HepG2 (cell line): ENCODE data around the gene GOLT1A. TPM values are rescaled to one million over a fixed set of nuclear protein-coding genes. Genes with fewer than 3 reads are reported as not detected.

Experiments used
- ATAC-seq: fragments of 200-7000 bp; cut with Tn5 transposase; 3 replicates; pipeline ENCODE4 v1.9.1; 2020; ENCODE audit warnings: mild to moderate bottlenecking, moderate library complexity
- BruUV-seq: library from RNA; stranded (reverse); fragments of 400-500 nt; replicated peaks from 2 replicates; lab custom pipeline; 2021; lab: Mats Ljungman, UMichigan
- CTCF ChIA-PET: fragments of 300-600 bp; formaldehyde crosslinking; extraction: SDS; loops from one replicate; lab custom pipeline; 2021; ENCODE audit warnings: low total read pairs, inconsistent platforms, low intra/inter-chr PET ratio; lab: Yijun Ruan, JAX
- POLR2A ChIA-PET: fragments of 350-600 bp; sonication (Branson Sonifier 250); formaldehyde crosslinking; loops from one replicate; lab custom pipeline; 2020; ENCODE audit warnings: antibody characterized with exemption, inconsistent platforms; lab: Yijun Ruan, JAX
- DNase-seq: peaks from one replicate; pipeline ENCODE4 v3.0.0-alpha.2; 2015; ENCODE audit warnings: low spot score
- FAIRE-seq: peaks from 3 replicates; lab custom pipeline; 2011; peaks lifted over from hg19 to GRCh38; lab: Jason Lieb, UNC
- H2AFZ ChIP-seq: one replicate; pipeline ENCODE4 v1.6.1; 2011; ENCODE audit warnings: low read length, inconsistent platforms
- H3K27ac ChIP-seq: fragments of 300-600 bp; 3 replicates; pipeline ENCODE4 v1.8.0; 2011; ENCODE audit warnings: mixed run types, mild to moderate bottlenecking, mixed read lengths, low read length, inconsistent platforms; ENCODE audit not compliant: insufficient read depth; ENCODE audit errors: extremely low read length
- H3K27me3 ChIP-seq, 2 experiments: fragments of 200-600 bp in 1 of 2; 2 replicates in 1 of 2; 3 replicates in 1 of 2; pipeline versions ENCODE4 v1.6.0 to v1.8.0; 2011; ENCODE audit warnings: low read length in 2 of 2, mild to moderate bottlenecking in 2 of 2, moderate library complexity in 2 of 2, inconsistent platforms in 1 of 2; ENCODE audit not compliant: insufficient read depth in 2 of 2, control insufficient read depth in 1 of 2
- H3K36me3 ChIP-seq, 2 experiments: fragments of 200-600 bp in 1 of 2; replicated peaks in 1 of 2; 2 replicates in 1 of 2; 3 replicates in 1 of 2; pipeline versions ENCODE4 v1.5.1 to v1.8.0; 2011; ENCODE audit warnings: low read length in 2 of 2, inconsistent platforms in 1 of 2; ENCODE audit not compliant: insufficient read depth in 2 of 2, control insufficient read depth in 1 of 2
- H3K4me1 ChIP-seq: 2 replicates; pipeline ENCODE4 v1.5.1; 2012; ENCODE audit warnings: low read length, inconsistent platforms; ENCODE audit not compliant: insufficient read depth
- H3K4me2 ChIP-seq: 2 replicates; pipeline ENCODE4 v1.6.0; 2011; ENCODE audit warnings: low read depth, low read length, inconsistent platforms
- H3K4me3 ChIP-seq, 3 experiments: fragments of 200-600 bp in 1 of 3; sonication (generic), shearing (Covaris generic) in 1 of 3; replicated peaks in 1 of 3; 2 replicates each; pipeline ENCODE4 v1.5.1; 2011 to 2016; ENCODE audit warnings: low read length in 3 of 3, inconsistent platforms in 2 of 3, low read depth in 2 of 3, mild to moderate bottlenecking in 2 of 3, control low read depth in 1 of 3, mixed read lengths in 1 of 3; ENCODE audit not compliant: insufficient read depth in 1 of 3
- H3K79me2 ChIP-seq: one replicate; pipeline ENCODE4 v1.6.1; 2011; ENCODE audit warnings: low read length, inconsistent platforms; ENCODE audit not compliant: insufficient read depth
- H3K9ac ChIP-seq: 2 replicates; pipeline ENCODE4 v1.6.0; 2011; ENCODE audit warnings: mild to moderate bottlenecking, low read depth, low read length, inconsistent platforms; ENCODE audit not compliant: insufficient read depth
- H3K9me3 ChIP-seq: 2 replicates; pipeline ENCODE4 v1.5.1; 2012; ENCODE audit warnings: mild to moderate bottlenecking, low read length
- H4K20me1 ChIP-seq: 2 replicates; pipeline ENCODE4 v1.6.0; 2011; ENCODE audit warnings: inconsistent platforms, mild to moderate bottlenecking, low read length, moderate library complexity; ENCODE audit not compliant: insufficient read depth
- ARID2 ChIP-seq: sonication (generic); formaldehyde crosslinking; IDR thresholded peaks from 2 replicates; pipeline ENCODE4 v1.8.1; 2022; ENCODE audit warnings: mild to moderate bottlenecking, missing genetic modification reagents, borderline replicate concordance
- ASH2L ChIP-seq: fragments of 300-600, 200-600 bp; sonication (generic); IDR thresholded peaks from 2 replicates; pipeline ENCODE4 v1.7.0; 2017; ENCODE audit warnings: low read depth, mild to moderate bottlenecking, moderate library complexity, mixed read lengths, low read length; ENCODE audit not compliant: insufficient read length
- MBD4 ChIP-seq: IDR thresholded peaks from 2 replicates; pipeline ENCODE4 v1.6.1; 2012; ENCODE audit warnings: low read length, inconsistent platforms, borderline replicate concordance
- PAF1 ChIP-seq: IDR thresholded peaks from 2 replicates; pipeline ENCODE4 v1.6.1; 2016; ENCODE audit warnings: missing genetic modification reagents, missing compliant biosample characterization
- PRPF4 ChIP-seq: fragments of 200-400 bp; formaldehyde crosslinking; IDR thresholded peaks from 2 replicates; pipeline ENCODE4 v1.6.1; 2016; ENCODE audit warnings: low read length, low read depth; ENCODE audit not compliant: poor library complexity, severe bottlenecking
- SMAD9 ChIP-seq: sonication (generic); formaldehyde crosslinking; IDR thresholded peaks from 2 replicates; pipeline ENCODE4 v1.5.1; 2020; ENCODE audit warnings: mild to moderate bottlenecking, missing genetic modification reagents
- SRSF1 ChIP-seq: fragments of 200-400 bp; formaldehyde crosslinking; optimal IDR thresholded peaks from 2 replicates; pipeline ENCODE3; 2017; ENCODE audit warnings: mild to moderate bottlenecking, low read depth, low read length, moderate library complexity
- TAF15 ChIP-seq: fragments of 200-400 bp; formaldehyde crosslinking; IDR thresholded peaks from one replicate; pipeline ENCODE4 v1.6.1; 2018; ENCODE audit warnings: mild to moderate bottlenecking, low read depth, low read length; ENCODE audit not compliant: poor library complexity, severe bottlenecking
- TCF7 ChIP-seq: sonication (generic); IDR thresholded peaks from 2 replicates; pipeline ENCODE4 v1.6.1; 2016; ENCODE audit warnings: antibody characterized with exemption, low read depth
- TOPORS ChIP-seq: sonication (generic); formaldehyde crosslinking; IDR thresholded peaks from 2 replicates; pipeline ENCODE4 v1.8.0; 2023; ENCODE audit warnings: mild to moderate bottlenecking, missing genetic modification reagents
- ZNF234 ChIP-seq: sonication (generic); formaldehyde crosslinking; conservative IDR thresholded peaks from 2 replicates; pipeline ENCODE4 v1.5.1; 2020; ENCODE audit warnings: mild to moderate bottlenecking, missing genetic modification reagents
- ZNF253 ChIP-seq: sonication (generic); formaldehyde crosslinking; IDR thresholded peaks from 2 replicates; pipeline ENCODE4 v1.8.0; 2022; ENCODE audit warnings: mild to moderate bottlenecking, missing genetic modification reagents, borderline replicate concordance
- ZNF34 ChIP-seq: sonication (generic); formaldehyde crosslinking; IDR thresholded peaks from 2 replicates; pipeline ENCODE4 v1.4.0; 2020; ENCODE audit warnings: mild to moderate bottlenecking, missing genetic modification reagents, borderline replicate concordance
- ZNF746 ChIP-seq: sonication (generic); formaldehyde crosslinking; IDR thresholded peaks from 2 replicates; pipeline ENCODE4 v1.8.0; 2022; ENCODE audit warnings: mild to moderate bottlenecking, missing genetic modification reagents
- WGBS: methylation state at CpG from one replicate; pipeline ENCODE4 v1.1.6; 2017; ENCODE audit warnings: low lambda C conversion rate; 5-methylcytosine and 5-hydroxymethylcytosine counted together
- in situ Hi-C: cut with HindIII; loops from 2 replicates; pipeline ENCODE4 v1.10.0; 2017; ENCODE audit warnings: low pct_unique_long_range_greater_than_20kb; ENCODE audit not compliant: extremely low pct_ligation_motif_present
- intact Hi-C: fragments of 100-400 bp; cut with micrococcal nuclease; formaldehyde crosslinking; loops from one replicate; pipeline ENCODE4 v1.10.0; 2022; ENCODE audit not compliant: unreplicated experiment
- polyA plus RNA-seq, 8 experiments: library from polyadenylated mRNA; depleted of rRNA in 3 of 8; stranded (reverse) in 7 of 8; unstranded in 1 of 8; fragments of >200 nt; fragmentation: Illumina TruSeq in 4 of 8; extraction: Trizol in 4 of 8; gene quantifications; 2 replicates each; pipeline versions ENCODE4 v1.2.1 to v1.2.3, GENCODE V29; 2011 to 2016; ENCODE audit warnings: low read depth in 4 of 8, missing spikeins in 1 of 8, mixed read lengths in 1 of 8; ENCODE audit not compliant: insufficient read depth in 1 of 8
- total RNA-seq, 5 experiments: library from RNA; depleted of rRNA; stranded (reverse); fragments of >200 nt; fragmentation: Illumina TruSeq; extraction: Trizol; gene quantifications; 2 replicates each; pipeline ENCODE4 v1.2.3, GENCODE V29; 2016; ENCODE audit warnings: low read depth in 1 of 5

GOLT1A gene
- total and polyA plus RNA-seq, 2 of the 13 experiments (the other 11 are each of a cell fraction or from before 2014, with no cell fraction given), result 25.8 to 28.0 TPM

GRCh38 chr1:204174958-204175357 lies 38.8 kb downstream of the GOLT1A start:
- H3K4me3 ChIP-seq, result no peak overlapping the region
- H3K4me2 ChIP-seq, result no peak overlapping the region
- TF ChIP-seq ZNF234, result no peak
- TF ChIP-seq ZNF34 (CRISPR knock-in tag), result no peak
- TF ChIP-seq ASH2L, result no peak
- no peak for TF ChIP-seq ARID2
- no peak for TF ChIP-seq SRSF1
- TF ChIP-seq TCF7, result no peak
- no peak for TF ChIP-seq ZNF746 (CRISPR knock-in tag)
- no peak for TF ChIP-seq SMAD9 (CRISPR knock-in tag)
- TF ChIP-seq TOPORS (CRISPR knock-in tag), result no peak
- no peak for TF ChIP-seq PAF1
- TF ChIP-seq PRPF4, result no peak
- TF ChIP-seq MBD4, result no peak
- TF ChIP-seq TAF15, result no peak
- no peak for TF ChIP-seq ZNF253 (CRISPR knock-in tag)
- no peak for ATAC-seq
- in situ Hi-C loops (no loop called here), intact Hi-C loops (no loop called here)
- no peak overlapping the region for H3K9ac ChIP-seq
- BruUV-seq, result no TSS peak
- peaks cover 35% of the 10 kb centered on the region for H3K4me1 ChIP-seq
- H3K27me3 ChIP-seq, result peaks cover 0 to 11% of the 10 kb centered on the region in 2 experiments; a peak in 1 of 5 replicates
- no peaks in the 10 kb centered on the region for H4K20me1 ChIP-seq
- FAIRE-seq, result no peak
- ChIA-PET CTCF (no interaction called here), POLR2A (no interaction called here)
- no peak overlapping the region for H3K27ac ChIP-seq
- peaks cover 11% of the 10 kb centered on the region for H3K9me3 ChIP-seq
- no peak for DNase-seq
- H2AFZ ChIP-seq, result no peak overlapping the region
- 35% methylated on average over 3 of the region's 3 CpGs for WGBS
- H3K36me3 ChIP-seq, result no peaks in the 10 kb centered on the region
- H3K79me2 ChIP-seq, result no peaks in the 10 kb centered on the region
